H4 (cell line): Measurements from ENCODE around the gene LRP5. TPM values are rescaled to one million over a fixed set of nuclear protein-coding genes. Genes with fewer than 3 reads are reported as not detected.
"Not testable (repeated sequence)": the region's sequence is repeated elsewhere in the genome, so short reads cannot be mapped to it uniquely, and the experiment has no call there.

ENCODE experiments used
- DNase-seq: peaks from one replicate; pipeline ENCODE4 v3.0.0-alpha.2; 2015; ENCODE audit warnings: low spot score
- total RNA-seq: library from RNA; depleted of rRNA; stranded (reverse); fragments of >200 nt; shearing (Covaris generic); gene quantifications from 2 replicates; pipeline ENCODE4 v1.2.3, GENCODE V29; 2014

Gene LRP5
- total RNA-seq, 1 experiment from 2014 or later = 14.1 TPM

- DNase-seq = no peak
Measured at GRCh38 chr11:68423481-68423880, 111.1 kb downstream of the LRP5 start.

GRCh38 chr11:68424101-68424632 is 111.8 kb downstream of the LRP5 start:
- DNase-seq = no peak

- no peak for DNase-seq
Measured at GRCh38 chr11:68424981-68425865, 112.8 kb downstream of the LRP5 start.

GRCh38 chr11:68425866-68426380 is 113.5 kb downstream of the LRP5 start:
- DNase-seq = no peak

- no peak for DNase-seq
Measured at GRCh38 chr11:68429661-68430060, 117.3 kb downstream of the LRP5 start.

- no peak for DNase-seq
Measured at GRCh38 chr11:68430384-68430783, 118.0 kb downstream of the LRP5 start.

GRCh38 chr11:68430801-68431200 is 118.4 kb downstream of the LRP5 start:
- no peak for DNase-seq

GRCh38 chr11:68431984-68432645 is 119.7 kb downstream of the LRP5 start:
- DNase-seq = no peak

- no peak for DNase-seq
Measured at GRCh38 chr11:68432874-68433273, 120.5 kb downstream of the LRP5 start.

GRCh38 chr11:68433541-68433940 is 121.2 kb downstream of the LRP5 start:
- no peak for DNase-seq

GRCh38 chr11:68434159-68434558 is 121.8 kb downstream of the LRP5 start:
- not testable (repeated sequence) for DNase-seq

- DNase-seq = no peak
Measured at GRCh38 chr11:68436162-68436888, 123.9 kb downstream of the LRP5 start.

GRCh38 chr11:68436985-68437926 is 124.9 kb downstream of the LRP5 start:
- peak; percentile 57 for DNase-seq

- no peak for DNase-seq
Measured at GRCh38 chr11:68437927-68438657, 125.7 kb downstream of the LRP5 start.

GRCh38 chr11:68438658-68439259 is 126.4 kb downstream of the LRP5 start:
- DNase-seq = no peak

GRCh38 chr11:68439355-68440065 is 127.1 kb downstream of the LRP5 start:
- no peak for DNase-seq

- DNase-seq = no peak
Measured at GRCh38 chr11:68440224-68440623, 127.8 kb downstream of the LRP5 start.

- DNase-seq = no peak
Measured at GRCh38 chr11:68441466-68442230, 129.3 kb downstream of the LRP5 start.
